Neuronal stem cell (in vitro differentiated cells): ENCODE results near the gene GRID1.

Experiments
- DNase-seq: peaks from one replicate; pipeline ENCODE4 v3.0.0-alpha.2; 2013; ENCODE audit warnings: low spot score
- H2AFZ ChIP-seq: one replicate; pipeline ENCODE4 v1.6.1; 2013; ENCODE audit warnings: mild to moderate bottlenecking, low read length, inconsistent platforms
- H2AK5ac ChIP-seq: 2 replicates; pipeline ENCODE4 v1.6.1; 2013; ENCODE audit warnings: low read depth, mild to moderate bottlenecking, inconsistent platforms, low read length, moderate library complexity, mixed read lengths
- H2BK120ac ChIP-seq: 2 replicates; pipeline ENCODE4 v1.6.1; 2013; ENCODE audit warnings: low read depth, mild to moderate bottlenecking, inconsistent platforms, low read length, moderate library complexity, mixed read lengths
- H2BK12ac ChIP-seq: one replicate; pipeline ENCODE4 v1.6.1; 2013; ENCODE audit warnings: low read length, inconsistent platforms
- H2BK15ac ChIP-seq: 2 replicates; pipeline ENCODE4 v1.6.1; 2013; ENCODE audit warnings: mild to moderate bottlenecking, low read length, inconsistent platforms, mixed read lengths
- H2BK5ac ChIP-seq: one replicate; pipeline ENCODE4 v1.6.1; 2013; ENCODE audit warnings: inconsistent platforms, mild to moderate bottlenecking, low read length, moderate library complexity
- H3K14ac ChIP-seq: one replicate; pipeline ENCODE4 v1.6.1; 2013; ENCODE audit warnings: low read length, inconsistent platforms
- H3K18ac ChIP-seq: 2 replicates; pipeline ENCODE4 v1.6.1; 2013; ENCODE audit warnings: low read length, inconsistent platforms
- H3K23ac ChIP-seq: 2 replicates; pipeline ENCODE4 v1.6.1; 2013; ENCODE audit warnings: low read depth, mild to moderate bottlenecking, mixed read lengths, low read length, inconsistent platforms; ENCODE audit not compliant: poor library complexity
- H3K27ac ChIP-seq: replicated peaks from 3 replicates; pipeline ENCODE4 v1.5.1; 2013; ENCODE audit warnings: low read length, inconsistent platforms
- H3K27me3 ChIP-seq, 3 experiments: 2 replicates each; pipeline ENCODE4 v1.6.1; 2013; ENCODE audit warnings: low read length in 3 of 3, mild to moderate bottlenecking in 2 of 3, inconsistent platforms in 1 of 3, low read depth in 1 of 3, mixed read lengths in 1 of 3, moderate library complexity in 1 of 3; ENCODE audit not compliant: control insufficient read depth in 3 of 3, insufficient read depth in 3 of 3
- H3K36me3 ChIP-seq, 2 donors: replicated peaks in 1 of 2; 2 replicates each; pipeline ENCODE4 v1.6.1; 2013; ENCODE audit warnings: low read length in 2 of 2; ENCODE audit not compliant: control insufficient read depth in 2 of 2, insufficient read depth in 2 of 2
- H3K4ac ChIP-seq: 2 replicates; pipeline ENCODE4 v1.6.1; 2013; ENCODE audit warnings: inconsistent platforms, mild to moderate bottlenecking, low read length, moderate library complexity
- H3K4me1 ChIP-seq, 2 donors: 1 replicate in 1 of 2; 2 replicates in 1 of 2; pipeline ENCODE4 v1.6.1; 2013; ENCODE audit warnings: low read length in 2 of 2, low read depth in 1 of 2; ENCODE audit not compliant: control insufficient read depth in 2 of 2, insufficient read depth in 1 of 2
- H3K4me2 ChIP-seq: one replicate; pipeline ENCODE4 v1.6.1; 2013; ENCODE audit warnings: mild to moderate bottlenecking, low read length, inconsistent platforms; ENCODE audit not compliant: insufficient read depth, poor library complexity, severe bottlenecking
- H3K4me3 ChIP-seq, 2 donors: 2 replicates each; pipeline ENCODE4 v1.5.1; 2013; ENCODE audit warnings: low read length in 2 of 2, mild to moderate bottlenecking in 2 of 2, inconsistent platforms in 1 of 2, moderate library complexity in 1 of 2
- H3K79me1 ChIP-seq: one replicate; pipeline ENCODE4 v1.6.1; 2013; ENCODE audit warnings: low read depth, mild to moderate bottlenecking, inconsistent platforms, low read length, moderate library complexity
- H3K9ac ChIP-seq: one replicate; pipeline ENCODE4 v1.6.1; 2013; ENCODE audit warnings: mild to moderate bottlenecking, low read depth, low read length, inconsistent platforms; ENCODE audit not compliant: poor library complexity
- H3K9me3 ChIP-seq, 2 donors: replicated peaks in 1 of 2; 2 replicates each; pipeline versions ENCODE3 to v1.6.1; 2013; ENCODE audit warnings: low read length in 2 of 2, mild to moderate bottlenecking in 2 of 2, inconsistent platforms in 1 of 2, low read depth in 1 of 2, mixed read lengths in 1 of 2, moderate library complexity in 1 of 2; ENCODE audit not compliant: control insufficient read depth in 2 of 2, insufficient read depth in 1 of 2
- H4K8ac ChIP-seq: one replicate; pipeline ENCODE4 v1.6.1; 2013; ENCODE audit warnings: low read depth, mild to moderate bottlenecking, inconsistent platforms, low read length, moderate library complexity
- H4K91ac ChIP-seq: one replicate; pipeline ENCODE4 v1.6.1; 2013; ENCODE audit warnings: low read length, low read depth, mild to moderate bottlenecking, inconsistent platforms; ENCODE audit not compliant: poor library complexity
- WGBS, 2 donors: extraction: QIAGEN DNeasy Blood & Tissue Kit; methylation state at CpG; one replicate each; pipeline ENCODE4 v1.1.7; 2013; ENCODE audit warnings: missing lambda C conversion rate in 2 of 2, mixed read lengths in 1 of 2; ENCODE audit not compliant: insufficient read length in 2 of 2, insufficient replicate concordance in 1 of 2; ENCODE audit errors: extremely low coverage in 2 of 2; 5-methylcytosine and 5-hydroxymethylcytosine counted together

Gene GRID1

DNA sequence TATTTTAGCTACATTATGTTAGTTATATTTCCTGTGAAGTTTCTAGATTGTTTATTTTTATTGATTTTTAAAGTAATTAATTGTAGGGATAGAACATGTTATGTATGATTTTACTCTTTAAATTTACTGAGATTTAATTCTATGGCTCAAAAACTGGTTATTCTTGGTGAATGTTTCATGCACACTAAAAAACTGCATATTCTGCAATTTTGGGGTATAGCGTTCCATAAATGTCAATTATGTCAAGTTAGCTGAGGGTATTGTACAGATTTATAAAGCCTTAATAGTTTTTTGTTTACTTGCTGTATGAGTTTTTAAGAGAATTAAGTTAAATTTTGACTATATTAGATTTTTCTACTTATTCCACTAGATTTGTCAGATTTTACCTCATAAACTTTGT is 669.7 kb downstream of the GRID1 start:
- Histone ChIP-seq H3K36me3 (no peaks in the 10 kb centered on the region), H3K27ac (no peak overlapping the region), H3K4me3 (no peak overlapping the region)

GRCh38 chr10:85682621-85683020 is 684.0 kb downstream of the GRID1 start:
- H2BK5ac ChIP-seq: no peak overlapping the region
- no peak overlapping the region for H3K14ac ChIP-seq
- H3K9me3 ChIP-seq: no peaks in the 10 kb centered on the region
- H3K4me2 ChIP-seq: no peak overlapping the region
- no peaks in the 10 kb centered on the region for H3K4me1 ChIP-seq
- H4K8ac ChIP-seq: no peak overlapping the region
- no peak overlapping the region for H3K23ac ChIP-seq
- H3K4ac ChIP-seq: no peak overlapping the region
- H2BK120ac ChIP-seq: no peak overlapping the region
- H4K91ac ChIP-seq: no peak overlapping the region
- no peak overlapping the region for H2AK5ac ChIP-seq
- no peak for DNase-seq
- no peak overlapping the region for H2BK12ac ChIP-seq
- no peak overlapping the region for H2AFZ ChIP-seq
- no peaks in the 10 kb centered on the region for H3K36me3 ChIP-seq
- no peak overlapping the region for H3K9ac ChIP-seq
- no peak overlapping the region for H3K27ac ChIP-seq
- no peaks in the 10 kb centered on the region for H3K27me3 ChIP-seq
- no peaks in the 10 kb centered on the region for H3K79me1 ChIP-seq
- no peak overlapping the region for H3K4me3 ChIP-seq
- WGBS, 2 donors: no CpG with 5 or more reads among the region's 1 CpG
- no peak overlapping the region for H3K18ac ChIP-seq
- no peak overlapping the region for H2BK15ac ChIP-seq

More for the DNA sequence above, 669.7 kb downstream of the GRID1 start:
- Histone ChIP-seq H3K4me2 (no peak overlapping the region), H2AK5ac (no peak overlapping the region), H3K18ac (no peak overlapping the region), H3K4me1 (no peaks in the 10 kb centered on the region), H3K9ac (no peak overlapping the region), H3K9me3 (no peaks in the 10 kb centered on the region), H3K79me1 (no peaks in the 10 kb centered on the region), H2BK15ac (no peak overlapping the region), H2AFZ (no peak overlapping the region), H2BK12ac (no peak overlapping the region), H3K27me3 (no peaks in the 10 kb centered on the region), H3K23ac (no peak overlapping the region), H3K4ac (no peak overlapping the region), H3K14ac (no peak overlapping the region), H4K91ac (no peak overlapping the region), H2BK120ac (no peak overlapping the region), H2BK5ac (no peak overlapping the region), H4K8ac (no peak overlapping the region)
- no peak for DNase-seq
- no CpG with 5 or more reads among the region's 1 CpG for WGBS, 2 donors

GRCh38 chr10:85679710-85680109 is 686.9 kb downstream of the GRID1 start:
- no peaks in the 10 kb centered on the region for H3K9me3 ChIP-seq
- no peak overlapping the region for H2BK5ac ChIP-seq
- peak overlapping the region; percentile 13 for H3K18ac ChIP-seq
- no peak overlapping the region for H3K27ac ChIP-seq
- no CpG with 5 or more reads among the region's 4 CpGs for WGBS, 2 donors
- H3K4ac ChIP-seq: no peak overlapping the region
- H3K14ac ChIP-seq: no peak overlapping the region
- no peaks in the 10 kb centered on the region for H3K4me1 ChIP-seq
- H2BK15ac ChIP-seq: no peak overlapping the region
- DNase-seq: no peak
- no peaks in the 10 kb centered on the region for H3K79me1 ChIP-seq
- H2AFZ ChIP-seq: no peak overlapping the region
- no peak overlapping the region for H3K9ac ChIP-seq
- H3K4me3 ChIP-seq: no peak overlapping the region
- no peak overlapping the region for H4K91ac ChIP-seq
- H3K4me2 ChIP-seq: no peak overlapping the region
- no peaks in the 10 kb centered on the region for H3K36me3 ChIP-seq
- H2AK5ac ChIP-seq: no peak overlapping the region
- H2BK120ac ChIP-seq: no peak overlapping the region
- no peak overlapping the region for H4K8ac ChIP-seq
- no peaks in the 10 kb centered on the region for H3K27me3 ChIP-seq
- no peak overlapping the region for H3K23ac ChIP-seq
- no peak overlapping the region for H2BK12ac ChIP-seq

DNA sequence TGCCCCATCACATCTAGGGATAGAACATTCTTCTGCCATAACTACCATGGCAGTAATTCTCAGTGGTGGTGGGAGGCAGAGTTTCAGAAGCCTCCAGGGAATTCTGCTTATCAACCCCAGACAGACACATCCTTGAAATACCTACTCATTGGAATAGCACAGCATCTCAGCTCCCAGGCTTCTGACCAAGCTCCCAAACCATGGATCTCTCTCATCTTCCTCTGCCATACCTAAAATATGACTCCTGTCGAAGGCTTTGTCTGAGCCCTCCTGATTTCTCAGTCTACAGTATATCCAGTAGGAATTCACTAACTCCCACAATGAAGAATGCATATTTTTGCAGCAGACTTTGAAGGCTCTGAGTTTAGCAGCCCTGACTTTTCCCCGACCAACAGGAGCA is 687.5 kb downstream of the GRID1 start:
- Histone ChIP-seq H4K91ac (no peak overlapping the region), H2AK5ac (no peak overlapping the region), H3K27ac (no peak overlapping the region), H3K14ac (no peak overlapping the region), H4K8ac (no peak overlapping the region), H2BK12ac (no peak overlapping the region), H3K4ac (no peak overlapping the region), H3K4me2 (no peak overlapping the region), H3K4me1 (no peaks in the 10 kb centered on the region), H3K9ac (no peak overlapping the region), H3K4me3 (no peak overlapping the region), H3K27me3 (no peaks in the 10 kb centered on the region), H2AFZ (no peak overlapping the region), H2BK5ac (no peak overlapping the region), H3K9me3 (no peaks in the 10 kb centered on the region), H2BK15ac (no peak overlapping the region), H3K36me3 (no peaks in the 10 kb centered on the region), H2BK120ac (no peak overlapping the region), H3K23ac (no peak overlapping the region), H3K18ac (no peak overlapping the region), H3K79me1 (no peaks in the 10 kb centered on the region)
- DNase-seq: no peak
- WGBS, 2 donors: no CpG with 5 or more reads among the region's 2 CpGs
